ENCODE measurements around the gene ZNRF3.

ZNRF3 gene

GRCh38 chr22:28978863-28979796, 95.8 kb downstream of the ZNRF3 start:
- intact Hi-C loops (cut with DNase I), result no loop called here
- DNase-seq, result no peak

DNA sequence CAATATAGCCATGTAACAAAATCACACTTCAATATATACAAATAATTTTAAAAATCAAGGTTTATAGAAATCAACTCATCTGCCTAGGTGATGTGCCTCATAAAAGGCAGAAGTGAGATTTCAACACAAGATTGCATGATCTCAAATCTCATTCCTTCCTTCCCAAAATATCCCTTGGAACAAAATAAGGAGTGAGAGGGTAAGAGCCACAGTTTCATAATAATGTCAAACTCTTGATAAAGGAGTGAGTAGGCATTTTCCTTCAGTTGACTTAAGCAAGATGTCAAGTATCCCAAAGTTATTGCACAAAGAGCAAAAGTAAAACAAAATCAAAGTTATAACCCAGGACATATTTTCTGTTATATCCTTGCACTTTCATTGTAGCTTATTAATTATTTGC, 97.0 kb downstream of the ZNRF3 start:
- intact Hi-C loops (cut with DNase I), result no loop called here
- no peak for DNase-seq

GRCh38 chr22:28981818-28982499, 98.6 kb downstream of the ZNRF3 start:
- DNase-seq, result no peak
- intact Hi-C loops (cut with DNase I), result no loop called here

GRCh38 chr22:28983190-28983589, 99.8 kb downstream of the ZNRF3 start:
- no peak for DNase-seq
- intact Hi-C loops (cut with DNase I), result no loop called here

GRCh38 chr22:28983788-28984441, 100.5 kb downstream of the ZNRF3 start:
- intact Hi-C loops (cut with DNase I), result no loop called here
- DNase-seq, result no peak

- intact Hi-C loops (cut with DNase I), result no loop called here
- DNase-seq, result no peak
Measured at GRCh38 chr22:28984482-28985158, 101.2 kb downstream of the ZNRF3 start.

GRCh38 chr22:28985581-28986290, 102.4 kb downstream of the ZNRF3 start:
- intact Hi-C loops (cut with DNase I), result no loop called here
- no peak for DNase-seq

DNA sequence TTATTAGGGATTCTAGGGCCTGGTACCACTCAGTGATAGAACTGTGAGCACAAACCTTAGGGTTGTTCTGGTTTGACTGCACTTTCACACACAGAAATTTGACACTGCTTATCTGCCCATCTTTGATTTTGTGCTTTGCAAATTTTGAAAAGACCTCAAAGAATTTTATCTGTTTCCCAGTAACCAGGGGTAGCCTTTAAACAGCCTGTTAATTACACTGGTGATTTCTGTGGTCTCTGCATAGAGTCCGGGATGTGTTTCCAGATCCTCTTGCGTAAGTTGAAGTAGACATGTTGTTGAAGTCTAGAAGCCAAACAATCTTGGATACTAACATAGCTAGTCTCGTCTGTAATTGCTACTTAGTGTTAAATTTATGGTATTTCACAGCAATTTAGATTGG, 103.0 kb downstream of the ZNRF3 start:
- intact Hi-C loops (cut with DNase I), result no loop called here
- no peak for DNase-seq

GRCh38 chr22:28988457-28988856, 105.1 kb downstream of the ZNRF3 start:
- intact Hi-C loops (cut with DNase I), result no loop called here
- no peak for DNase-seq

- intact Hi-C loops (cut with DNase I), result no loop called here
- DNase-seq, result peak in 8 of 10 donors; percentile 31 to 92 (median 58)
Measured at GRCh38 chr22:28989035-28989464, 105.7 kb downstream of the ZNRF3 start.

GRCh38 chr22:28989484-28989883, 106.1 kb downstream of the ZNRF3 start:
- peak in 2 of 10 donors; percentile 16 to 77 for DNase-seq
- intact Hi-C loops (cut with DNase I), result no loop called here

GRCh38 chr22:28989912-28990311, 106.5 kb downstream of the ZNRF3 start:
- intact Hi-C loops (cut with DNase I), result no loop called here
- peak in 1 of 10 donors; percentile 82 for DNase-seq

GRCh38 chr22:28992565-28993356, 109.4 kb downstream of the ZNRF3 start:
- intact Hi-C loops (cut with DNase I), result no loop called here
- peak in 1 of 10 donors; percentile 17 for DNase-seq

GRCh38 chr22:28994522-28994921, 111.2 kb downstream of the ZNRF3 start:
- no peak for DNase-seq
- intact Hi-C loops (cut with DNase I), result no loop called here

- no peak for DNase-seq
- intact Hi-C loops (cut with DNase I), result no loop called here
Measured at GRCh38 chr22:28995551-28995950, 112.2 kb downstream of the ZNRF3 start.

GRCh38 chr22:28997342-28997741, 114.0 kb downstream of the ZNRF3 start:
- intact Hi-C loops (cut with DNase I), result no loop called here
- DNase-seq, result no peak

- DNase-seq, result peak in 1 of 10 donors; percentile 28
- intact Hi-C loops (cut with DNase I), result no loop called here
Measured at GRCh38 chr22:28998681-28999080, 115.3 kb downstream of the ZNRF3 start.

- intact Hi-C loops (cut with DNase I), result no loop called here
- no peak for DNase-seq
Measured at GRCh38 chr22:28999510-28999909, 116.1 kb downstream of the ZNRF3 start.

GRCh38 chr22:28999919-29000556, 116.7 kb downstream of the ZNRF3 start:
- no peak for DNase-seq
- intact Hi-C loops (cut with DNase I), result no loop called here

Measured in posterior cingulate gyrus (tissue), 11 donors.